Body of pancreas (tissue), 4 donors: ENCODE data around the gene MOCS2.

Source experiments
- CTCF ChIP-seq, 7 experiments: fragments of 450-650 bp in 4 of 7; fragments of 200-600 bp in 3 of 7; sonication (generic) in 3 of 7; IDR thresholded peaks; one replicate each; pipeline ENCODE4 v1.5.1; 2016 to 2019; ENCODE audit warnings: antibody characterized with exemption in 7 of 7
- POLR2A ChIP-seq, 3 donors: fragments of 450-650 bp; IDR thresholded peaks; one replicate each; pipeline ENCODE4 v1.6.1; 2016; ENCODE audit warnings: antibody characterized with exemption in 3 of 3, mild to moderate bottlenecking in 2 of 3

- TF ChIP-seq CTCF (IDR thresholded peaks at IDR 0.05) (no peak), POLR2A (IDR thresholded peaks at IDR 0.05) (no peak)
Observed at GRCh38 chr5:53092242-53092641, 17.3 kb downstream of the MOCS2 start.
